Measurements from ENCODE around the gene CARS1.

- no peak for TF ChIP-seq CTCF (IDR thresholded peaks at IDR 0.05)
- TF ChIP-seq POLR2A (IDR thresholded peaks at IDR 0.05): no peak
Measured at GRCh38 chr11:3036419-3036818, 20.8 kb downstream of the CARS1 start.

All from body of pancreas (tissue), 4 donors.